A549 (cell line): ENCODE measurements around the gene RRAS. TPM values are rescaled to one million over a fixed set of nuclear protein-coding genes. Genes with fewer than 3 reads are reported as not detected.

ENCODE experiments used
- CBX8 ChIP-seq: fragments of 200-600 bp; sonication (generic); IDR thresholded peaks from 2 replicates; pipeline ENCODE4 v1.6.1; 2016
- CEBPB ChIP-seq, 2 experiments: fragments of >200 bp in 1 of 2; sonication (Bioruptor Twin) in 1 of 2; formaldehyde crosslinking in 1 of 2; IDR thresholded peaks; 2 replicates each; pipeline ENCODE4 v1.6.1; 2012 to 2016
- CHD4 ChIP-seq: fragments of 200-600 bp; sonication (generic); IDR thresholded peaks from 2 replicates; pipeline ENCODE4 v1.6.1; 2016; ENCODE audit warnings: antibody characterized with exemption, mild to moderate bottlenecking, borderline replicate concordance
- EHF ChIP-seq: fragments of 250-450 bp; sonication (Bioruptor Pico); IDR thresholded peaks from 2 replicates; pipeline ENCODE4 v1.5.0; 2020; ENCODE audit warnings: mild to moderate bottlenecking
- EP300 ChIP-seq, 2 experiments: fragments of >200 bp; sonication (Bioruptor Twin); formaldehyde crosslinking; IDR thresholded peaks; 2 replicates in 1 of 2; 3 replicates in 1 of 2; pipeline ENCODE4 v1.6.1; 2016 to 2017
- ESRRA ChIP-seq: fragments of 150-350 bp; IDR thresholded peaks from 2 replicates; pipeline ENCODE4 v1.6.1; 2014; ENCODE audit warnings: mild to moderate bottlenecking, low read length, borderline replicate concordance
- HOXA7 ChIP-seq: fragments of 250-450 bp; sonication (Bioruptor Pico); IDR thresholded peaks from 2 replicates; pipeline ENCODE4 v1.5.0; 2020; ENCODE audit warnings: mild to moderate bottlenecking, moderate library complexity
- HOXB13 ChIP-seq: fragments of 250-450 bp; sonication (Bioruptor Pico); IDR thresholded peaks from 2 replicates; pipeline ENCODE4 v1.5.0; 2020; ENCODE audit warnings: low read depth, mild to moderate bottlenecking, moderate library complexity
- HOXB5 ChIP-seq: fragments of 250-450 bp; sonication (Bioruptor Pico); IDR thresholded peaks from 2 replicates; pipeline ENCODE4 v1.5.0; 2020; ENCODE audit warnings: mild to moderate bottlenecking, moderate library complexity
- KDM1A ChIP-seq: fragments of 200-600 bp; sonication (generic); IDR thresholded peaks from 2 replicates; pipeline ENCODE4 v1.6.1; 2016; ENCODE audit warnings: low read depth, mild to moderate bottlenecking
- MAFK ChIP-seq: fragments of 450-650 bp; IDR thresholded peaks from 2 replicates; pipeline ENCODE4 v1.6.1; 2014; ENCODE audit not compliant: partially characterized antibody
- MYC ChIP-seq: IDR thresholded peaks from 2 replicates; pipeline ENCODE4 v1.6.1; 2012; ENCODE audit warnings: mild to moderate bottlenecking, inconsistent platforms, low read length, improper control_type of control experiment, borderline replicate concordance
- PHF8 ChIP-seq: fragments of 200-600 bp; sonication (generic); IDR thresholded peaks from 2 replicates; pipeline ENCODE4 v1.6.1; 2016; ENCODE audit warnings: low read depth, mild to moderate bottlenecking, antibody characterized with exemption, moderate library complexity, borderline replicate concordance
- POLR2AphosphoS2 ChIP-seq: conservative IDR thresholded peaks from 2 replicates; pipeline ENCODE4 v1.6.1; 2012; ENCODE audit warnings: low read length, improper control_type of control experiment, inconsistent platforms
- RFX5 ChIP-seq: fragments of 450-650 bp; IDR thresholded peaks from 2 replicates; pipeline ENCODE4 v1.7.1; 2014; ENCODE audit warnings: antibody characterized with exemption, mild to moderate bottlenecking, moderate library complexity
- SMC3 ChIP-seq: fragments of >200 bp; sonication (Bioruptor Twin); formaldehyde crosslinking; IDR thresholded peaks from 3 replicates; pipeline ENCODE4 v1.6.1; 2018; ENCODE audit warnings: inconsistent platforms
- TFCP2L1 ChIP-seq: fragments of 250-450 bp; sonication (Bioruptor Pico); IDR thresholded peaks from 2 replicates; pipeline ENCODE4 v1.5.0; 2021; ENCODE audit warnings: mild to moderate bottlenecking
- ZC3H11A ChIP-seq: fragments of 450-650 bp; IDR thresholded peaks from 2 replicates; pipeline ENCODE4 v1.6.1; 2014; ENCODE audit warnings: antibody characterized with exemption, mild to moderate bottlenecking
- polyA plus RNA-seq, 4 experiments: library from polyadenylated mRNA; depleted of rRNA in 3 of 4; stranded (reverse); fragments of >200 nt; fragmentation: RNase III in 1 of 4; extraction: RNeasy Plus Mini Kit Qiagen cat#74134 plus additional on column Dnase treatment in 1 of 4; gene quantifications; 2 replicates in 3 of 4; 3 replicates in 1 of 4; pipeline ENCODE4 v1.2.3, GENCODE V29; 2011 to 2017
- TF ChIP-seq, protein P1 (sequence below): fragments of >200 bp; sonication (Bioruptor Twin); formaldehyde crosslinking; IDR thresholded peaks from 3 replicates; pipeline ENCODE4 v1.5.1; 2016
- TF ChIP-seq, protein P2 (sequence below): fragments of 200-600 bp; sonication (generic); IDR thresholded peaks from 2 replicates; pipeline ENCODE4 v1.6.1; 2016; ENCODE audit warnings: antibody characterized with exemption, mild to moderate bottlenecking, moderate library complexity
- TF ChIP-seq, protein P3 (sequence below): IDR thresholded peaks from 2 replicates; pipeline ENCODE4 v1.6.1; 2012
- TF ChIP-seq, protein P4 (sequence below): IDR thresholded peaks from 2 replicates; pipeline ENCODE4 v1.6.1; 2012
- TF ChIP-seq, protein P5 (sequence below): fragments of >200 bp; sonication (Bioruptor Twin); formaldehyde crosslinking; IDR thresholded peaks from 3 replicates; pipeline ENCODE4 v1.6.1; 2016
- TF ChIP-seq, protein P6 (sequence below): fragments of 150-350 bp; IDR thresholded peaks from 2 replicates; pipeline ENCODE4 v1.6.1; 2014; ENCODE audit warnings: low read depth, mild to moderate bottlenecking, low read length

The RRAS gene
- polyA plus RNA-seq, 2 of the 4 experiments (the other 2 are of a cell fraction), result 47.6 to 49.2 TPM

DNA sequence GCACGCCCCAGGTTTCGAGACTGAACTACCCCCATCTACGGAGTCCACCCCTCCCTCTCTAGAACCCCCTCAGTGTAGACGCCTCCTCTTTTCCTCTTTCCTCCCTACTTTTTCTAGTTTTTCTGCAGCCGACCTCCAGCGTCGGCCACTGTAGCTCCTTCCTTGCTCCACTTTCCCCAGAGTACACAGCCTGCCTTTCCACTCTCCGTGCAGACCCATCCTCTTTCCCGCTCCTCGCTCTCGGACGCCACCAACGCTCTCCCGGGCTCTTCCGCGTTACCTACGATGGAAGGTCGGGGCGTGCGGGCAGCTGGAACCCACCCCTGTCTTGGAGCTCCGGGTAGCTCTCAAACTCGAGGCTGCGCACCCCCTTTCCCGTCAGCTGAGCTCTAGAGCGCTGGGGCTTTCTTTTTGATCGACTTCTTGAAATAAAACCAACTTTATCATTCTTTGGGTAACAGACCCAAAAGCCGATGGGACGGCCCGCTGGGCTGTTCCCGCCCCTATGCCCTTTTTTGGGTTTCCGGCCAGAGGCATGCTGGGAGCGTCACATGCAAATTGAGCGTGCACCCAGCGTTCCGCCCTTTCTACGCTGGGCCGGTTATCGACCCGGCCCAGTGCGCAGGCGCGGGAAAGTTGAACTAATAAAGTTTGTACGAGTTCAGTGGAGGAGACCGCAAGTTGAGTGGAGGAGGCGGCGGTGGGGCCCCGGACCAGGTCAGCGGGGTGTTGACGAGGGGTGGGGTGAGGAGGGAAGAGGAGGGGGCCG is 25.6 kb upstream of the RRAS start, which contains the start of the genes BCL2L12 and IRF3 (continued):
- TF ChIP-seq, protein P1, sequence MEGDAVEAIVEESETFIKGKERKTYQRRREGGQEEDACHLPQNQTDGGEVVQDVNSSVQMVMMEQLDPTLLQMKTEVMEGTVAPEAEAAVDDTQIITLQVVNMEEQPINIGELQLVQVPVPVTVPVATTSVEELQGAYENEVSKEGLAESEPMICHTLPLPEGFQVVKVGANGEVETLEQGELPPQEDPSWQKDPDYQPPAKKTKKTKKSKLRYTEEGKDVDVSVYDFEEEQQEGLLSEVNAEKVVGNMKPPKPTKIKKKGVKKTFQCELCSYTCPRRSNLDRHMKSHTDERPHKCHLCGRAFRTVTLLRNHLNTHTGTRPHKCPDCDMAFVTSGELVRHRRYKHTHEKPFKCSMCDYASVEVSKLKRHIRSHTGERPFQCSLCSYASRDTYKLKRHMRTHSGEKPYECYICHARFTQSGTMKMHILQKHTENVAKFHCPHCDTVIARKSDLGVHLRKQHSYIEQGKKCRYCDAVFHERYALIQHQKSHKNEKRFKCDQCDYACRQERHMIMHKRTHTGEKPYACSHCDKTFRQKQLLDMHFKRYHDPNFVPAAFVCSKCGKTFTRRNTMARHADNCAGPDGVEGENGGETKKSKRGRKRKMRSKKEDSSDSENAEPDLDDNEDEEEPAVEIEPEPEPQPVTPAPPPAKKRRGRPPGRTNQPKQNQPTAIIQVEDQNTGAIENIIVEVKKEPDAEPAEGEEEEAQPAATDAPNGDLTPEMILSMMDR, result no peak
- TF ChIP-seq CHD4, result no peak
- no peak for TF ChIP-seq ESRRA
- peak in 1 of 2 experiments; percentile 19; a peak in 1 of 5 replicates for TF ChIP-seq EP300 (IDR thresholded peaks at IDR 0.05)
- TF ChIP-seq, protein P2, sequence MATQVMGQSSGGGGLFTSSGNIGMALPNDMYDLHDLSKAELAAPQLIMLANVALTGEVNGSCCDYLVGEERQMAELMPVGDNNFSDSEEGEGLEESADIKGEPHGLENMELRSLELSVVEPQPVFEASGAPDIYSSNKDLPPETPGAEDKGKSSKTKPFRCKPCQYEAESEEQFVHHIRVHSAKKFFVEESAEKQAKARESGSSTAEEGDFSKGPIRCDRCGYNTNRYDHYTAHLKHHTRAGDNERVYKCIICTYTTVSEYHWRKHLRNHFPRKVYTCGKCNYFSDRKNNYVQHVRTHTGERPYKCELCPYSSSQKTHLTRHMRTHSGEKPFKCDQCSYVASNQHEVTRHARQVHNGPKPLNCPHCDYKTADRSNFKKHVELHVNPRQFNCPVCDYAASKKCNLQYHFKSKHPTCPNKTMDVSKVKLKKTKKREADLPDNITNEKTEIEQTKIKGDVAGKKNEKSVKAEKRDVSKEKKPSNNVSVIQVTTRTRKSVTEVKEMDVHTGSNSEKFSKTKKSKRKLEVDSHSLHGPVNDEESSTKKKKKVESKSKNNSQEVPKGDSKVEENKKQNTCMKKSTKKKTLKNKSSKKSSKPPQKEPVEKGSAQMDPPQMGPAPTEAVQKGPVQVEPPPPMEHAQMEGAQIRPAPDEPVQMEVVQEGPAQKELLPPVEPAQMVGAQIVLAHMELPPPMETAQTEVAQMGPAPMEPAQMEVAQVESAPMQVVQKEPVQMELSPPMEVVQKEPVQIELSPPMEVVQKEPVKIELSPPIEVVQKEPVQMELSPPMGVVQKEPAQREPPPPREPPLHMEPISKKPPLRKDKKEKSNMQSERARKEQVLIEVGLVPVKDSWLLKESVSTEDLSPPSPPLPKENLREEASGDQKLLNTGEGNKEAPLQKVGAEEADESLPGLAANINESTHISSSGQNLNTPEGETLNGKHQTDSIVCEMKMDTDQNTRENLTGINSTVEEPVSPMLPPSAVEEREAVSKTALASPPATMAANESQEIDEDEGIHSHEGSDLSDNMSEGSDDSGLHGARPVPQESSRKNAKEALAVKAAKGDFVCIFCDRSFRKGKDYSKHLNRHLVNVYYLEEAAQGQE, result no peak
- TF ChIP-seq, protein P3, sequence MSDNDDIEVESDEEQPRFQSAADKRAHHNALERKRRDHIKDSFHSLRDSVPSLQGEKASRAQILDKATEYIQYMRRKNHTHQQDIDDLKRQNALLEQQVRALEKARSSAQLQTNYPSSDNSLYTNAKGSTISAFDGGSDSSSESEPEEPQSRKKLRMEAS, result peak; percentile 23; the same call in 1 of the 2 replicates
- TF ChIP-seq POLR2AphosphoS2, result no peak
- TF ChIP-seq PHF8, result peak; percentile 58; the same call in 1 of the 2 replicates
- TF ChIP-seq MYC, result no peak
- TF ChIP-seq RFX5, result no peak
- TF ChIP-seq CEBPB (IDR thresholded peaks at IDR 0.05), result no peak
- no peak for TF ChIP-seq KDM1A
- TF ChIP-seq, protein P4, sequence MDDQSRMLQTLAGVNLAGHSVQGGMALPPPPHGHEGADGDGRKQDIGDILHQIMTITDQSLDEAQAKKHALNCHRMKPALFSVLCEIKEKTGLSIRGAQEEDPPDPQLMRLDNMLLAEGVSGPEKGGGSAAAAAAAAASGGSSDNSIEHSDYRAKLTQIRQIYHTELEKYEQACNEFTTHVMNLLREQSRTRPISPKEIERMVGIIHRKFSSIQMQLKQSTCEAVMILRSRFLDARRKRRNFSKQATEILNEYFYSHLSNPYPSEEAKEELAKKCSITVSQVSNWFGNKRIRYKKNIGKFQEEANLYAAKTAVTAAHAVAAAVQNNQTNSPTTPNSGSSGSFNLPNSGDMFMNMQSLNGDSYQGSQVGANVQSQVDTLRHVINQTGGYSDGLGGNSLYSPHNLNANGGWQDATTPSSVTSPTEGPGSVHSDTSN, result 0 out of 2 replicates have a peak, but pooled peaks have one; percentile 2
- no peak for TF ChIP-seq HOXA7 (CRISPR knock-in tag)
- TF ChIP-seq, protein P5, sequence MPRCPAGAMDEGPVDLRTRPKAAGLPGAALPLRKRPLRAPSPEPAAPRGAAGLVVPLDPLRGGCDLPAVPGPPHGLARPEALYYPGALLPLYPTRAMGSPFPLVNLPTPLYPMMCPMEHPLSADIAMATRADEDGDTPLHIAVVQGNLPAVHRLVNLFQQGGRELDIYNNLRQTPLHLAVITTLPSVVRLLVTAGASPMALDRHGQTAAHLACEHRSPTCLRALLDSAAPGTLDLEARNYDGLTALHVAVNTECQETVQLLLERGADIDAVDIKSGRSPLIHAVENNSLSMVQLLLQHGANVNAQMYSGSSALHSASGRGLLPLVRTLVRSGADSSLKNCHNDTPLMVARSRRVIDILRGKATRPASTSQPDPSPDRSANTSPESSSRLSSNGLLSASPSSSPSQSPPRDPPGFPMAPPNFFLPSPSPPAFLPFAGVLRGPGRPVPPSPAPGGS, result peak; percentile 68; the same call in 1 of the 3 replicates
- no peak for TF ChIP-seq EHF (CRISPR knock-in tag)
- TF ChIP-seq ZC3H11A, result no peak
- no peak for TF ChIP-seq HOXB5 (CRISPR knock-in tag)
- TF ChIP-seq HOXB13 (CRISPR knock-in tag), result no peak
- TF ChIP-seq, protein P6, sequence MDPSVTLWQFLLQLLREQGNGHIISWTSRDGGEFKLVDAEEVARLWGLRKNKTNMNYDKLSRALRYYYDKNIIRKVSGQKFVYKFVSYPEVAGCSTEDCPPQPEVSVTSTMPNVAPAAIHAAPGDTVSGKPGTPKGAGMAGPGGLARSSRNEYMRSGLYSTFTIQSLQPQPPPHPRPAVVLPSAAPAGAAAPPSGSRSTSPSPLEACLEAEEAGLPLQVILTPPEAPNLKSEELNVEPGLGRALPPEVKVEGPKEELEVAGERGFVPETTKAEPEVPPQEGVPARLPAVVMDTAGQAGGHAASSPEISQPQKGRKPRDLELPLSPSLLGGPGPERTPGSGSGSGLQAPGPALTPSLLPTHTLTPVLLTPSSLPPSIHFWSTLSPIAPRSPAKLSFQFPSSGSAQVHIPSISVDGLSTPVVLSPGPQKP, result peak; percentile 99
- no peak for TF ChIP-seq TFCP2L1 (CRISPR knock-in tag)
- TF ChIP-seq MAFK, result no peak
- TF ChIP-seq SMC3, result no peak
- no peak for TF ChIP-seq CBX8
